IMR-90 (cell line): Measurements from ENCODE around the gene HDHD3.

ENCODE experiments used
- BHLHE40 ChIP-seq: fragments of 150-350 bp; IDR thresholded peaks from 2 replicates; pipeline ENCODE4 v1.6.1; 2016; ENCODE audit warnings: mild to moderate bottlenecking, low read depth, low read length
- CHD1 ChIP-seq: IDR thresholded peaks from 2 replicates; pipeline ENCODE4 v1.6.1; 2012; ENCODE audit warnings: low read depth, low read length, improper control_type of control experiment
- CTCF ChIP-seq: conservative IDR thresholded peaks from 2 replicates; pipeline ENCODE4 v1.5.1; 2012; ENCODE audit warnings: mild to moderate bottlenecking, low read depth, low read length, improper control_type of control experiment
- ELK1 ChIP-seq: fragments of 150-350 bp; IDR thresholded peaks from 2 replicates; pipeline ENCODE4 v1.6.1; 2016; ENCODE audit warnings: low read depth, mild to moderate bottlenecking, low read length, moderate library complexity, borderline replicate concordance
- MAZ ChIP-seq: IDR thresholded peaks from 2 replicates; pipeline ENCODE4 v1.6.1; 2012; ENCODE audit warnings: low read depth, mild to moderate bottlenecking, low read length, improper control_type of control experiment, moderate library complexity, borderline replicate concordance
- NFE2L2 ChIP-seq: fragments of 150-350 bp; IDR thresholded peaks from 2 replicates; pipeline ENCODE4 v1.6.1; 2016; ENCODE audit warnings: low read depth, mild to moderate bottlenecking, low read length
- POLR2A ChIP-seq: IDR thresholded peaks from 2 replicates; pipeline ENCODE4 v1.6.1; 2012; ENCODE audit warnings: mild to moderate bottlenecking, low read depth, low read length
- RFX5 ChIP-seq: IDR thresholded peaks from 2 replicates; pipeline ENCODE4 v1.8.0; 2012; ENCODE audit warnings: low read depth, mild to moderate bottlenecking, low read length, moderate library complexity
- SMC3 ChIP-seq: fragments of 150-350 bp; IDR thresholded peaks from 2 replicates; pipeline ENCODE4 v1.6.1; 2016; ENCODE audit warnings: low read depth, mild to moderate bottlenecking, antibody characterized with exemption, low read length, moderate library complexity
- USF2 ChIP-seq: fragments of 150-350 bp; IDR thresholded peaks from 2 replicates; pipeline ENCODE4 v1.6.1; 2017; ENCODE audit warnings: mild to moderate bottlenecking, antibody characterized with exemption, low read length, low read depth

- TF ChIP-seq MAZ (no peak), CTCF (no peak), BHLHE40 (no peak), RFX5 (no peak), CHD1 (no peak), POLR2A (no peak), NFE2L2 (no peak), USF2 (no peak), SMC3 (no peak), ELK1 (no peak)
Observed at GRCh38 chr9:113417370-113417769, 40.6 kb upstream of the HDHD3 start.
